Measurements from ENCODE around the gene NR3C2. TPM values are rescaled to one million over a fixed set of nuclear protein-coding genes. Genes with fewer than 3 reads are reported as not detected.

The NR3C2 gene
- total RNA-seq, 1 experiment from 2014 or later: 2.7 TPM

DNA sequence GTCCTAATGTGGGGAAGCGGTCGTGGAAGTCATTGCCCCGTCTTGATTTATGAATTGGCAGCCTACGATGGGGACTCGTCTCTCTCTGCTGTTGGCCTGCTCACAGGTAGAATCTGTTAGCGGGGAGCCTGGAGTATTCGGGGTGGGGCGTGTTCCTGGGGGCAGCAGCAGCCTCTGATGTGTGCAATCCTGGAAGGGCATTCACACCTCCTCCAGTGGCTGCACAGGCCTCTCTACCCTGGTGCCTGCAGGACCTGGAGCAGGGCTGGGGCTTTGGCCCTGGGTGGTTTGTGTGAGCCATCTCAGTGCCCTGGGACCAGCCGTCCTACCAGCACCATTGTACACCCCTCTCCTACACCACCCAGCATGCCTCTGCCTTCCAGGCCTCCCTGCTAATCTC is 369.4 kb downstream of the NR3C2 start:
- no peaks in the 10 kb centered on the region for H3K9me2 ChIP-seq (ENCODE audit: insufficient read depth)
- CTCF ChIA-PET: no interaction called here
- POLR2A ChIA-PET: no interaction called here
- H3K9me3 ChIP-seq (ENCODE audit: control insufficient read depth in 1 of 2, insufficient read depth in 1 of 2, low read depth in 1 of 2, low read length in 2 of 2): 0 out of 4 replicates have a peak, but pooled peaks cover 0 to 4% of the 10 kb centered on the region in 2 experiments
- RAD21 ChIA-PET (ENCODE audit: low non-redundant PET in 1 of 2, low total read pairs in 2 of 2, uncharacterized antibody in 2 of 2, unreplicated experiment in 2 of 2): no interaction called here
- H3K4me1 ChIP-seq (ENCODE audit: control insufficient read depth in 1 of 2, insufficient read depth in 2 of 2, low read length in 2 of 2): no peaks in the 10 kb centered on the region
- no TSS peak for BruUV-seq (replicated peaks)
- no peaks in the 10 kb centered on the region for H3K27me3 ChIP-seq (ENCODE audit: insufficient read depth, low read length)
- H3K4me2 ChIP-seq (ENCODE audit: low read length): no peak overlapping the region
- no peak overlapping the region for H2AFZ ChIP-seq (ENCODE audit: low read depth, low read length, poor library complexity, severe bottlenecking)
- no peak overlapping the region for H3K27ac ChIP-seq (ENCODE audit: low read depth, low read length)
- DNase-seq (ENCODE audit: low read depth, low spot score) (no peak), ATAC-seq (no peak)
- H4K20me1 ChIP-seq (ENCODE audit: insufficient read depth): no peaks in the 10 kb centered on the region
- H3K9ac ChIP-seq (ENCODE audit: low read length): no peak overlapping the region
- H3K4me3 ChIP-seq (replicated peaks in 1 of 2; ENCODE audit: low read depth in 1 of 2, low read length in 2 of 2): no peak overlapping the region
- TF ChIP-seq SIN3A (IDR thresholded peaks at IDR 0.05; ENCODE audit: low read depth): no peak
- no peak for TF ChIP-seq POLR2A (IDR thresholded peaks at IDR 0.05; ENCODE audit: borderline replicate concordance, extremely low read depth, insufficient read depth, insufficient read length)
- no peak for TF ChIP-seq ZFX (IDR thresholded peaks at IDR 0.05)
- TF ChIP-seq, protein P1, sequence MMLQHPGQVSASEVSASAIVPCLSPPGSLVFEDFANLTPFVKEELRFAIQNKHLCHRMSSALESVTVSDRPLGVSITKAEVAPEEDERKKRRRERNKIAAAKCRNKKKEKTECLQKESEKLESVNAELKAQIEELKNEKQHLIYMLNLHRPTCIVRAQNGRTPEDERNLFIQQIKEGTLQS (IDR thresholded peaks at IDR 0.05): no peak
- TF ChIP-seq, protein P2, sequence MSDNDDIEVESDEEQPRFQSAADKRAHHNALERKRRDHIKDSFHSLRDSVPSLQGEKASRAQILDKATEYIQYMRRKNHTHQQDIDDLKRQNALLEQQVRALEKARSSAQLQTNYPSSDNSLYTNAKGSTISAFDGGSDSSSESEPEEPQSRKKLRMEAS (IDR thresholded peaks at IDR 0.05): no peak
- TF ChIP-seq EGR1 (IDR thresholded peaks at IDR 0.05; ENCODE audit: low read depth): no peak
- TF ChIP-seq, protein P3, sequence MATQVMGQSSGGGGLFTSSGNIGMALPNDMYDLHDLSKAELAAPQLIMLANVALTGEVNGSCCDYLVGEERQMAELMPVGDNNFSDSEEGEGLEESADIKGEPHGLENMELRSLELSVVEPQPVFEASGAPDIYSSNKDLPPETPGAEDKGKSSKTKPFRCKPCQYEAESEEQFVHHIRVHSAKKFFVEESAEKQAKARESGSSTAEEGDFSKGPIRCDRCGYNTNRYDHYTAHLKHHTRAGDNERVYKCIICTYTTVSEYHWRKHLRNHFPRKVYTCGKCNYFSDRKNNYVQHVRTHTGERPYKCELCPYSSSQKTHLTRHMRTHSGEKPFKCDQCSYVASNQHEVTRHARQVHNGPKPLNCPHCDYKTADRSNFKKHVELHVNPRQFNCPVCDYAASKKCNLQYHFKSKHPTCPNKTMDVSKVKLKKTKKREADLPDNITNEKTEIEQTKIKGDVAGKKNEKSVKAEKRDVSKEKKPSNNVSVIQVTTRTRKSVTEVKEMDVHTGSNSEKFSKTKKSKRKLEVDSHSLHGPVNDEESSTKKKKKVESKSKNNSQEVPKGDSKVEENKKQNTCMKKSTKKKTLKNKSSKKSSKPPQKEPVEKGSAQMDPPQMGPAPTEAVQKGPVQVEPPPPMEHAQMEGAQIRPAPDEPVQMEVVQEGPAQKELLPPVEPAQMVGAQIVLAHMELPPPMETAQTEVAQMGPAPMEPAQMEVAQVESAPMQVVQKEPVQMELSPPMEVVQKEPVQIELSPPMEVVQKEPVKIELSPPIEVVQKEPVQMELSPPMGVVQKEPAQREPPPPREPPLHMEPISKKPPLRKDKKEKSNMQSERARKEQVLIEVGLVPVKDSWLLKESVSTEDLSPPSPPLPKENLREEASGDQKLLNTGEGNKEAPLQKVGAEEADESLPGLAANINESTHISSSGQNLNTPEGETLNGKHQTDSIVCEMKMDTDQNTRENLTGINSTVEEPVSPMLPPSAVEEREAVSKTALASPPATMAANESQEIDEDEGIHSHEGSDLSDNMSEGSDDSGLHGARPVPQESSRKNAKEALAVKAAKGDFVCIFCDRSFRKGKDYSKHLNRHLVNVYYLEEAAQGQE (IDR thresholded peaks at IDR 0.05; ENCODE audit: low read depth): no peak
- TF ChIP-seq SRF (IDR thresholded peaks at IDR 0.05; ENCODE audit: low read depth): no peak
- TF ChIP-seq ZNF274 (IDR thresholded peaks at IDR 0.05; ENCODE audit: low read depth, low read length): no peak
- no peak for TF ChIP-seq POLR2AphosphoS5 (IDR thresholded peaks at IDR 0.05; ENCODE audit: low read depth, low read length)
- TF ChIP-seq TCF7L2 (IDR thresholded peaks at IDR 0.05; ENCODE audit: borderline replicate concordance, extremely low read depth, insufficient read depth, insufficient read length): no peak
- TF ChIP-seq CEBPB (IDR thresholded peaks at IDR 0.05; ENCODE audit: low read depth): no peak
- no peak for TF ChIP-seq JUND (IDR thresholded peaks at IDR 0.05)
- TF ChIP-seq, protein P4, sequence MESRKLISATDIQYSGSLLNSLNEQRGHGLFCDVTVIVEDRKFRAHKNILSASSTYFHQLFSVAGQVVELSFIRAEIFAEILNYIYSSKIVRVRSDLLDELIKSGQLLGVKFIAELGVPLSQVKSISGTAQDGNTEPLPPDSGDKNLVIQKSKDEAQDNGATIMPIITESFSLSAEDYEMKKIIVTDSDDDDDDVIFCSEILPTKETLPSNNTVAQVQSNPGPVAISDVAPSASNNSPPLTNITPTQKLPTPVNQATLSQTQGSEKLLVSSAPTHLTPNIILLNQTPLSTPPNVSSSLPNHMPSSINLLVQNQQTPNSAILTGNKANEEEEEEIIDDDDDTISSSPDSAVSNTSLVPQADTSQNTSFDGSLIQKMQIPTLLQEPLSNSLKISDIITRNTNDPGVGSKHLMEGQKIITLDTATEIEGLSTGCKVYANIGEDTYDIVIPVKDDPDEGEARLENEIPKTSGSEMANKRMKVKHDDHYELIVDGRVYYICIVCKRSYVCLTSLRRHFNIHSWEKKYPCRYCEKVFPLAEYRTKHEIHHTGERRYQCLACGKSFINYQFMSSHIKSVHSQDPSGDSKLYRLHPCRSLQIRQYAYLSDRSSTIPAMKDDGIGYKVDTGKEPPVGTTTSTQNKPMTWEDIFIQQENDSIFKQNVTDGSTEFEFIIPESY (IDR thresholded peaks at IDR 0.05; ENCODE audit: extremely low read depth, insufficient replicate concordance, low read length): no peak
- no peak for TF ChIP-seq EZH2 (IDR thresholded peaks at IDR 0.05)
- TF ChIP-seq CBX3 (IDR thresholded peaks at IDR 0.05; ENCODE audit: low read depth): no peak
- no peaks in the 10 kb centered on the region for H3K79me2 ChIP-seq (ENCODE audit: insufficient read depth, low read length)
- H3K36me3 ChIP-seq (ENCODE audit: control insufficient read depth in 1 of 2, insufficient read depth in 2 of 2, low read length in 2 of 2): no peaks in the 10 kb centered on the region; a peak in 1 of 4 replicates
- intact Hi-C loops (cut with micrococcal nuclease): no loop called here
